COLO829 (cell line): ENCODE measurements around the gene MTFR2.
"Not testable (repeated sequence)": the region's sequence is repeated elsewhere in the genome, so short reads cannot be mapped to it uniquely, and the experiment has no call there.

Source experiments
- DNase-seq: peaks from one replicate; pipeline ENCODE4 v3.0.0; 2012; ENCODE audit warnings: low spot score

The MTFR2 gene

DNA sequence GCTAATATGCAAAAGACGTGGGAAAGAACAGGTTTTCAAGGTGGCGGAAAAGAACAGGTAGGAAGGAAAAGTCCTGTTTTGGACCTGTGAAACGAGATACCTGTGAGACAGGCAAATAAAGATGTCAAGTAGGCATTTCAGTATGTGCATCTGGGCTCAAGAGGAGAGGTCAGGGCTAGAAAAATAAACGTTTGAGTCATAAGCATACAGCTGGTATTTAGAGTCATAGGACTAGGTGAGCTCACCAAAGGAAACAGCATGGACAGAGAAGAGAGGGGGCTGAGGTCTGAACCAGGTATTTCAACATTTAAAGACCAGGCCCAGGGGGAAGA lies 14.9 kb downstream of the MTFR2 start:
- DNase-seq = no peak

DNA sequence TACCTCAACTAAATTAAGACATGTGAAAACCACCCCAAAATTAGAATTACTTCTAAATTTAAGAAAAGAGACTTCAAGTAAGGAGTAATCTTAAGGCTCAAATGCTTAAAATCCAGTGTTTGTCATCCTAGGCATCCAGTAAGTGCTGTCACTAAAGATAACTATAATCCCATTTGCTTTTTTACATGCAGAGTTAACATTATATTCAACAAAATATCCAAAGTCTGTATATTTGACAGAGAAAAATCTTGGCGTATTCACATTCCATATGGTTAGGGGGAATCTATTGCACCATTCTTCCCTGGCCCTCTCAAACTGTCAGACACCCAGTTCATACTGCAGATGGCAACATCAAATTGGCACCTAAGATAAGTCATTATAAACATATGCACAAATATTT lies 17.4 kb downstream of the MTFR2 start:
- DNase-seq = no peak

DNA sequence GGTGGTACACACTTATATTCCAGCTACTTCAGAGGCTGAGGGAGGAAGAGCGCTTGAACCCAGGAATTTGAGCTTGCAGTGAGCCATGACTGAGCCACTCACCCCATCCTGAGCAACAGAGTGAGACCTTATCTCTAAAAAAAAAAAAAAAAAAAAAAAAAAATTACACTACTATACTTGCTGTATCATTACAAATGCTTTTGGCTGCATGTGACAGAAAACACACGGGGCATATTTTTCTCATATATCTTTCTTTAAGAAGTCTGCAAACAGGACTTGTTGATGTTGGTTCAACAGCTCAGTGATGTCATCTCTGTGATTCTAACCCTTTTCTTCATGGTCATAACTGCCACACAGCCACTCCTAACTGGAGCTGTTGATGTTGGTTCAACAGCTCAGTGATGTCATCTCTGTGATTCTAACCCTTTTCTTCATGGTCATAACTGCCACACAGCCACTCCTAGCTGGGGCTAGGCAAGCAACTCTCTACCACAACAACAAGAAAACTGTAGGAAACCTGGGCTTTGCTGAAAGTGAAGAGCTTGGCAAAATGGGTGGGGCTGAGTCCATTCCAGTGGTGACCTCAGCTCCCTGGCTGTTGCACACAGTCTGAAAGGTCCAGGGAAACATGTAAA lies 19.8 kb downstream of the MTFR2 start:
- DNase-seq = no peak

DNA sequence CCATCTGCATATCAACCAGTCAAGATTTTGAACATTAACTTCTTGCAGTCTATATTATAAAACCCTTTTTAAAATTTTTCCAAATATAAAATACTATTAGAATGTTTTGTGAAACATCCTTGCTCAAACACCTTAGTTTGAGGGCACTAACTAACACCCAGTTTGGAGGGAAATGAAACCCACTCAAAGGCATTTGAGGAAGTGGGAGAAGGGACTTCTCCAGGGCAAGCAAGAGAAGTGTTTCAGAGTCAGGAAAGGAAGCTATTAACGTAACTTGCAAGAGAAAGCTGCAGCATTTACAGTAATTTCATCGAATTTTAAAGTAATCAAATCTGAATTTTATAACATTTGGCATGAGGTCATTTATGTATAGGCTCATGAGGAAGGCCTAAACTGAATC lies 21.3 kb downstream of the MTFR2 start:
- DNase-seq = no peak

DNA sequence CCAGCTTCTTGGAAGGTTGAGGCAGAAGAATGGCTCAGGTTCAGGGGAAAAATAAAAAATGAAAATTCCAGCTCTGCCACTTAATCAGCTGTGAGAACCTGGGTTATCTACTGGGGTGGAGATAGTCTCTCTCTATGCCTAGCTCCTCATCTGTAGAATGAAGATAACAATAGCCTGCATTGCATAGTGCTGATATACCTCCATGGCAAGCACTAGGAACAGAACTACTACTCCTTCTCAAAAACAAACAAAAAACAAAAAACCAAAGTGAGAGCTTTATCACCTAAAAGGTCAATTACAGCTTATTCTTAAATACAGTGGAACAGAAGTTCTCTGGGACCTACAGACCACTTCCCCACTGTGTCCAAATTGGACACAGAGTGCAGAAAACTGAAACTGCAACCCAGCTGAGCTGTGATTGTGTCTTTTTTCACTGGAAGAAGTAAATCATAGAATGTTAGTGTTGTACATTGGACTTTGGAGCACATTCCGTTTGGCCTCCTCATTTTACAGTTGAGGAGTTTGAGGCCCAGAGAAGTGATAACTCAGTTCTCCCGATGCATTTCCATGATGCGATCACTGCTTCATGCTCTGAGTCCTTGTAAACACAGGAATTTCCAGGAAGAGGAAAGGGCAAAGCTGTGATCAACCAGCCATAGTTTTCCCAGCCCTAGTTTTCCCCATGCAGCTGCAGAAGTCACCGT lies 23.3 kb downstream of the MTFR2 start:
- DNase-seq = no peak

DNA sequence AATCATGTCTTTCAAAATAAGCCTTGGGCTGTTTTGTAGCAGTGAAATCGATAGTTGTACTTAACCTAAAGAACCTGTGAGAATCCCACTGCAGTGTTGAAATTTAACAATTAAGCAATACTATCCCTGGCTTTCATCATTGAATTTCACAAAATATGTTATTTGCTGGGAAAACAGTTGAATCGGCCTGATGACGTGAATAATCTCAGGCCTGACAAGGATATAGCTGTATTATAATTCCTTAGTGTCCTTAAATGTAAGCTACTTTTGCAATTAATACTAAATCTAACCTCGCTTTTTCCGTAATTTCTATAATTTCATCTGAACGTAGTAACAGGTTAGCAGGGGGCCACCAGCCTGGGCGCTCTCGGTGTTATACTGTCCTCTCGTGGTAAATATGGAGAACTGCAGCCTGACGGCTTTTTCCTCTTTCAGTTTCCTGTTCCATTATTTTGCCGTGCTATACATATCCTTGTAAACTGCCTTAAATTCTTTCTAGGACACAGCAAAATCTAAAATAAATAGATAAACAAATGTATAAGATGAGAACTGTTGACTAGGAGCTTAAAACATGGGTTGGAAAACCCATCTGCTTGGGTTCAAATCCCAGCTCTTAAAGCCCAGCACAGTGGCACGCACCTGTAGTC lies 24.0 kb downstream of the MTFR2 start:
- DNase-seq = peak; percentile 60

DNA sequence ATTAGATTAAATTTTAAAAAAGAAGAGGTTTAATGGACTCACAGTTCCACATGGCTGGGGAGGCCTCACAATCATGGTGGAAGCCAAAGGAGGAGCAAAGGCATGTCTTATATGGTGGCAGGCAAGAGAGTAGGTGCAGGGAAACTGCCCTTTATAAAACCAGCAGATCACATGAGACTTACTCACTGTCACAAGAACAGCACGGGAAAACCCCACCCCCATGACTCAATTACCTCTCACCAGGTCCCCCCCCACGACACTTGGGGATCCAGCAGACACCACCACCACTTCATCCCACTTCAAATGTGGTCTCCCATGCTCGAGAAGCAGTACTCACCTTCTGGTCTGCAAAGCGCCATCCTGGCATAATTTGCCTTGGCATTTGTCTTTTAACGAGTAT lies 24.6 kb downstream of the MTFR2 start:
- no peak for DNase-seq

DNA sequence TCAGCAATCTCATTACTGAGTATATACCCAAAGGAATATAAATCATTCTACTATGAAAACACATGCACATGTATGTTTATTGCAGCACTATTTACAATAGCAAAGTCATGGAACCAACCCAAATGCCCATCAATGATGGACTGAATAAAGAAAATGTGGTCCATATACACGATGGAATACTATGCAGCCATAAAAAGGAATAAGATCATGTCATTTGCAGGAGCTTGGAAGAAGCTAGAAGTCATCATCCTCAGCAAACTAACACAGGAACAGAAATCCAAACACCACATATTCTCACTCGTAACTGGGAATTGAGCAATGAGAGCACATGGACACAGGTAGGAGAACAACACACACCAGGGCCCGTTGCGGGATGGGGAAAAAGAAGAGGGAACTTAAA lies 25.1 kb downstream of the MTFR2 start:
- DNase-seq = not testable (repeated sequence)

DNA sequence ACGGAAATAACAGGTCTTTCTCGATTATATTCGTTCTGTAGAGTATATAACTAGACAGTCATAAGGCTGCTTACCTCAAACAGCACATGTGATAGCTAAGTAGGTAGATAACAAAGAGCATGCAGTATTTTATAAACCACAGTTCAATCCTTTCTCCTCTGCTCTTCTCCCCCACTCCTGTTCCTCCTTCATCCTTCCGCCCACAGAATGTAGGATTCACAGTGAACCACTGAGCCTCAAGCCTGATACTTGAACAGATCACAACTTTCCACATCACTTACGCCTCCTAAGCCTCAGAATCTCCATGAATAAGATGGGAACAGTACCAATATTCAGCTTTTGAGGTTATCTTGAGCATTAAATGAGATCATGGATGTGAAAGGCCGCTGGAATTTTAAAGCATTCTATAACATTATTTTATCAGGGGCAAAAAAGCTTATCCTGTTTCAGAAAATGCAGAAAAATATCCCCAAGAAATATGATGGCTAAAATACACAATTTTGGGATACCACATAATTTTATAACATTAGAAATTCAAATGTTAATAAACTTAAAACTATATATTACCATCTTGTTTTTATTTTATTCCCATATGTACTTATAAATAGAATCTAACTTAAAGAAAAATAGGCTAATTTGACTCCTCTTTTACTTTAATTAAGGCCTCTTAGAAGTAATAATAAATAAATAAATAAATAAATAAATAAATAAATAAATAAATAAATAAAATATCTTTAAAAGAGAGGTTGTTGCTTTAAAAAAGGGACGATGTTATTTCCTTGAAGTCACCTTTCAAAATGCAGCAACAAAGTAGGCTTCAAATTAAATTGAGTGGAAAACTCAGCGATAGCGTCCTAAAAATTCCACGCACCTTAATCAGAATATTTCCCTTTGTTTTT lies 33.4 kb downstream of the MTFR2 start:
- DNase-seq = no peak

DNA sequence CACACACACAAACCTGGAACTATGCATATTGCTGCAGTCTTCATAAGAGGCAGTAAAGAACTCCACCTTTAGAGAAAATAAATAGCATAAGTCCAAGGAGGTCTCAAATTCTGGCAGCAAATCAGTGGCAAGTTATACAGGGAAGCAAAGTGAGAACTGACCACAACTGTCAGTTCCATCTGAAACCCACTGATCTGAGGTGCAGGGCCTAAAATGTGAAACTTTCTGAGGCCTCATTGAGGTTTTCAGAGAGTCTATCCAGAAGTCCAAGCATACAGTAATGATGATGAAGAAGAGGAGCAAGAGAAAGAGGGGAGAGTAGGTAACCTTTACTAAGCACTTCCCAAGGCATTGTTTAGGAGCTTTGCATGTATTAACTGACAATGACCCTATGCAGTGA lies 36.3 kb downstream of the MTFR2 start:
- DNase-seq = no peak

DNA sequence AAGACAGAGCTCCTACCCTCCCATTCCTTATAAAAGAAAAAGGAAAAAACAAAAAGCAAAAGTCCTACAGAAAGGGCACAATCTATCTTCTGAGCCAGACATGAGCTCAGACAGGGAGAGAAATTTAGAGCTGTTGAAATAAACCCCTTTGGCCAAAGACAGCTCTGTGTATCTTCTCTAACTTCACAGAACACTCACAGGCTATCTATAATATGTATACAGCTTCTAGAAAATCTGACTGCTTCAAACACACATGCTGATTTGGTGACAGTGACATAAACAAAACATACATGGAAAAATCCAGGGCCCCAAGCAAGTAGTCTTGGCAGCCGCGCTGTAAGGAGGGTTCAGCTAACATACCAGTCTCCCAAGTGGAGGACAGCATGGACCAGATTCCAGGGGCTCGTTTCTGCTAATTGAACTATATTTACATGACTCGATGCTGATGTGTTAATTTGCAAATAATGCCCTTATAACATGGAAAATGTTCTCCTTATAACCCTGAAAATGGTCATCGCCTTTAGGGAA lies 37.0 kb downstream of the MTFR2 start:
- no peak for DNase-seq

DNA sequence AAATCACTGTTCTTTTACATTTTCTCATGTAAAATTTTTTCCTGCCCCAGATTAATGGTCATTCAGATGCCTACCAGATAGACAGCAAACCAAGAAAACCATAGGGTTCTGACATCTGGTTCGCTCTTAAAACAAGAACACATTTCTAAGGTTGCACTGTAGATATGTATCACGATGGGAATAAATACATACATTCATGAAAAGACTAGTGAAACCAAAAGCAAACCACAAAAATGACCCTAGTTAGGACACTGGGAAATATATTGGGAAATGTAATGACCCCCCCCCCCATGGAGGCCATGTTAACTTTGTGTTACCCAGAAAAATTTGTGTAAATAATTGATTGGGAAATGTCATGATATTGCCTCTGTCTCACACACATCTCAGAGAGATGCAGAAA lies 37.5 kb downstream of the MTFR2 start:
- no peak for DNase-seq

DNA sequence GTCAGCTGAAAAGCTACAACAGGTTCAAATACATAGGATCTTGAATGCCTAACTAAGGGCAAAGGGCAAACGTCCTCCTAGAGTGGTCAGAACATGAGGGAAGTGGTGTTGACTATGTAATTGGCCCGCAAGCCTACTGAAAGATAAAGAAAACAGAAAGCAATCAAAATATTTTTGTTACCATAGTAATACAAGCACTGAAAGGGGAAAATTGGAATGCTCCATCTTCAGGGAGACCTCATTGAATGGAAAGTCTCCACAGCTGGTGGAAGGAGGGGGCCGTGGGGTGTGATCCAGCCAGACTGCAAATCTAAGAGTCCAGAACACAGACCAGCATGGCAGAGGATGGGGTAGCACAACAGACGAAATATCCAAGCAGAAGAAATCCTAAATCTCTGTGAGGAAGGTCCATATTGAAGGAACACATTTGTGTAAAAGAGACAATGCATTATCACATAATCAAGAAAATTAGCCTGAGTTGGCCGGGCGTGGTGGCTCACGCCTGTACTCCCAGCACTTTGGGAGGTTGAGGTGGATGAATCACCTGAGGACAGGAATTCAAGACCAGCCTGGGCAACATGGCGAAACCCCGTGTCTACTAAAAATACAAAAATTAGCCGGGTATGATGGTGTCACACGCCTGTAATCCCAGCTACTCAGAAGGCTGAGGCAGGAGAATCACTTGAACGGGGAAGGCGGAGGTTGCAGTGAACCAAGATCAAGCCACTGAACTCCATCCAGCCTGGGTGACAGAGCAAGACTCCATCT lies 39.5 kb downstream of the MTFR2 start:
- DNase-seq = no peak

DNA sequence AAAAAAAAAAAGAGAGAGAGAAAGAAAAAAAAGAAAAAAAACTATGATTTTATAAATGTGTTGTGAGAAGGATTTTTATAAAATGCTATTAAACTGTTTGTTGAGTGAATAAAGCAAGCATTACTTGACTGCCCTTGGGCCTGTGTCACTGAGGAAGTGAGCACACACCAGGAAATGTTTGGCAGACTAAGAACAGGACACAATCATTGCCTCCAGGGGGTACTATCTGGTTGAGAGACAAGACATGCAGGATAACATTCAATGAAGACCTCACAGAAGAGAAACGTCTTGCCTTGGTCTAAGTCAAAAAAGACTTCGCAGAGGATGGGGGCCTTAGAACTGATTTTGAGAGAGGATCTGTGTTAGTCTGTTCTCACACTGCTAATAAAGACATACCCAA lies 40.6 kb downstream of the MTFR2 start:
- no peak for DNase-seq

DNA sequence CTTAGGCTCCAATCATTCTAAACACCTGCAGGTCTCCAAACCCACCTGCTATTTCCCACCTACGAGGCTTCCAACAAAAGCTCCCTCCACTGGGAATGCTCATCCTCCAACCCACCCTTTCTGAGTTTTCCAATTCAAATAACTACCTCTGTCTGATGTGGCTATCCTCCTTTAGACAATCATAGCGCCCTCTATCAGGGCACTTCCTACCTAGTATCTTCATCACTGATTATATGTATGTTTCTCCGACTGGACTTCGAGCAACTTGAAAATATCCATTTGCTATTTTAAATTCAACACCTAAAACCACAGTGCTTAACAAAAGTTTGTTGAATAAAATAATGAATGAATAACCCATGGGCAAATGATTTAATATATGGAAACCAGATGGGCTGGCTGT lies 41.3 kb downstream of the MTFR2 start:
- DNase-seq = no peak

DNA sequence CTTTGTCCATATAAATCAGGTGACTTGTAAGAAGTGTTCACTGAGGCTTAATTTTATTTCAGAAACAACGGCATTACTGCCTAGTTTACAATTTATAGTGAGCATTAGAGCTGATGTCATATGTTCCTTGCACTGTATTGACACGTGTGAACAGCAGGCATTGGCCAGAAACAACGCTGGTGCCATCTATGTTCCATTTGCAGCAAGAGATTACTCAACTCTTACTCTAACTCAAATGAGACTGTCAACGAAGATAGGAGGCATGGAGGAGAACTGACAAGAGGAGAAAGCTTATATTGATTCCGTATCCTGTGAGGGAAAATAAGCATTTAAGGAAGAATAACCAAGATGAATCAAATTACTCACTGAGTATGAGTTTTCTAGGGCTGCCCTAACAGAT lies 48.4 kb downstream of the MTFR2 start:
- no peak for DNase-seq

DNA sequence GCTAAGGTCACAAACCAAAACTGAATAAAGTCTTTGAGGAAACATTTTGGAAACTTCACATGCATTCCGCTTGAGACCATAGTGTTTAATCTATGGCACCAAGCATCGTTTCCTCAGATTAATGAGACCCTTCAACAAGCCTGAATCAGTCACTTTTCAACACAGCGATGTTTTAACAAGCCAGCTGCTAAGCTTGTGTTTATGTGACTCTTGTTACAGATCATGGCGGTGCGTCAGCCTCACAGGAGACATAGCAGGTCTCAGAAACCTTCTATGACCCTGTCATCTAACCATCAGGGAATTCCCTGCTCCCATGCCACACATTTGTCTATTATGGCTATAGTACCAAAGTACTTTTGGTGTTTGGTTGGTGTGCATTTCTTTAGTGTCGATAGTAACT lies 57.2 kb downstream of the MTFR2 start:
- DNase-seq = no peak

DNA sequence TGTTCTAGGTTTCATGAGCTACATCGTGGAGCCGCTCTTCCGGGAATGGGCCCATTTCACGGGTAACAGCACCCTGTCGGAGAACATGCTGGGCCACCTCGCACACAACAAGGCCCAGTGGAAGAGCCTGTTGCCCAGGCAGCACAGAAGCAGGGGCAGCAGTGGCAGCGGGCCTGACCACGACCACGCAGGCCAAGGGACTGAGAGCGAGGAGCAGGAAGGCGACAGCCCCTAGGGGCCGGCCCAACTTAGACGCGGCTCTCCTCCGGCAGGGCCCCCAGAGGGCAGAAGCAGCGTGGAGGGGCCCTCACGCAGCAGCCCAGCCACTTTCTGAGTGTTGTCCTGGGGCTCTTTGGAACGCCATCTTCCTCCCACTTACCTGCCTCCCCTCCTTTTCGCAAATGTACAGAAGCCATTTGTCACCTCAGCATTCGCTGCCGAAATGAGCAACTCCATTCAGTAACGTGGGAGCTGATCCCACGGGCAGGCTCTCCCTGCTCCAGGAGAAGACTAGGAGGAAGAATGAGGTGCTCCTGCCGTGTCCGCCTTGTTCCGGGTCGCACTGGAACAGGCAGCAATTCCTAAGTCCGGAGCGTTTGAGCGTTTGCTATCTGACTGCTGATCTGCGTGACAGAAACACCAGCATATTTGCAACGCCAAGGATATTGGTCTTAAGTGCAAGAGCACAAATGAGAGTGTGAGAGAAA lies 58.4 kb downstream of the MTFR2 start:
- DNase-seq = no peak

DNA sequence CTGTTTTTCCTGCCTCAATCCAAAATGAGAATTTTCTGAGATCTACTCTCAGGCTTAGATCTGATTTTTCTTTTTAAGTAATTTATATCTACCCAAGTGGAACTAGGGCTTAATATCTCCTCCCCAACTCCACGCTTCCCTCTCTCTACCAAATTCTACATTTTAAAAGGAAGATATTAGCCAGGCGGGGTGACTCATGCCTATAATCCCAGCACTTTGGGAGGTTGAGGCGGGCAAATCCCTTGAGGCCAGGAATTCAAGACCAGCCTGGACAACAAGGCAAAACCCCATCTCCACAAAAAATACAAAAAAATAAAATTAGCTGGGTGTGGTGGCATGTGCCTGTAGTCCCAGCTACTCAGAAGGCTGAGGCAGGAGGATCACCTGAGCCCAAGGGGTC lies 61.0 kb downstream of the MTFR2 start:
- DNase-seq = no peak

DNA sequence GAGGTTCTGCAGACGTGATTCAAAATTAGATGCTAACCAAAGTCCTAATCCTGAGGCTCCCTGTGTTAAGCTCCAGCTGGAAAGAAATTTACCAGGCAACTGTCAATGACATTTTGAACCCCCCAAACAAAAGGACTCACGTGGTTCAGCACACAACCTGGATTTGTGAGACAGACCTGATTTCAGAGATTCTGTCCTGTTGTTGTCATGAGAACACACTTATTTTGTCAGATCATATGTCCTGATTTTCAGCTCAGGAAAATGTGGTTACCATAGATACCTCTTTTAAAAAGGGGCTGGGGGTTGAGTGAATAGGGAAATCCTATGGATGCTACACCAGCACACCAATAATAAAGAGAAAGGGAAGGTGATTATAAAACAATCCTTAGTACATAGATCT lies 61.6 kb downstream of the MTFR2 start:
- DNase-seq = no peak

DNA sequence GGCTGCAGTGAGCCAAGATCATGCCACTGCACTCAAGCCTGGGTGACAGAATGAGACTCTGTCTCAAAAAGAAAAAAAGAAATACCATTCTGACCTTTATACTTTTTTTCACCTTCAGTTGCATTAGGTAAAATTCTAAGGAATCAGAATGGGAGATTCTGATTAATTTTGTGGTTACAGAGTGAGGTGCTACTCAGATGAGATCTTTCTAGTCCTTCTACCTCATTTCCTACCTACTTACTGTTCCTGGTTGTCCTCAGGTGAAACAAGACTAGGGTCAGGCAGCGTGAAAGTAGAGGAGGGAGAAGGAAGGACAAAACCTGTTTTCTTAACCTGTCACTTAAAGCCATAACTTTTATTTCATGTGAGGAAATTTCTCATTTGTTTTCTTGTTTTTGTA lies 63.7 kb downstream of the MTFR2 start:
- DNase-seq = no peak
